ENCODE data around the gene DDX20. TPM values are rescaled to one million over a fixed set of nuclear protein-coding genes. Genes with fewer than 3 reads are reported as not detected.

DDX20 gene
- polyA plus RNA-seq, 1 of the 3 experiments (the other 2 are of a cell fraction), result 3.8 TPM

DNA sequence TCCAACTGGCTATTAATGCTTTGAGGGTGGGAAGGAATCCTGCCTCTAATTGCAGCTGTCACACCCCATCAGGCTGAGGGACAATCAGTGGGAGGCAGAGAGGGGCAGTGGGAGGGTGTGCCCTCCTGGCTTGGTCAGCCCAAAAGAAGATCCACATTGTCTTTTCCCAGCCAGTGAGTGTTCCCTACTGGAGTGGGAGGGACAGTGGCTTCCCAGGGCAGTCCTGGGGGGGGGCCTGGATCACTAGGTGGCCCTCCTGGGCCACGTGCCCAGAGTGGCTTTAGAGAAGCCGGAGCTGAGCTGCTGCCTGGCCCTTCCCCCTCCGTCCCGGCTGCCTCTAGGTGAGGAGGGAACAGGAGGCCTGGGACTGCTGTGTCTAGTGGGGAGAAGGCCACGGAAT lies 30.5 kb upstream of the DDX20 start (continued):
- TF ChIP-seq EZH2phosphoT487 (IDR thresholded peaks at IDR 0.05; ENCODE audit: borderline replicate concordance, low read depth) (no peak), ELF1 (IDR thresholded peaks at IDR 0.05) (no peak), NFIC (IDR thresholded peaks at IDR 0.05; ENCODE audit: borderline replicate concordance) (no peak)

DNA sequence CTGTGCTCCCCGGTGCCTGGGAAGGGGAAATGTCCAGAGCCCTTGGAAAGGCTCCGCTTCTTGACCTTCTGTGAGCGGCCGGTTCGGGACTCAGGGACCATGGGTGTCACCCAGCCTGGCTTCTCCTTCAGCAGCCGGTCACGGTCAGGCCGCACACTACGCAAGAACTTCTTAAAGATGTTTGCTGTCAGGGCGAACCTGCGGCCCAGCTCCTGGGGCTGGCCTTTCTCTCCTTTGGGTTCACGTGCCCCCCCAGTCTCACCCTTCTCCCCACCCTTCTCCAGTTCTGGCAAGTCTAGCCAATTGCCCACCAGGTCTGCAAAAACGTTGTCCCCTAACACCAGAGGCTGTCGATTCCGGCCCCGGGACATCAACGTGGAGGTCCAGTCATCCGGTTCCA lies 28.6 kb upstream of the DDX20 start:
- H3K9ac ChIP-seq, result no peak overlapping the region
- no peaks in the 10 kb centered on the region for H3F3A ChIP-seq (replicated peaks; ENCODE audit: insufficient read depth)
- H3K4me3 ChIP-seq (ENCODE audit: low read depth in 2 of 2, low read length in 1 of 2), result no peak overlapping the region
- no peak for TF ChIP-seq RCOR1 (IDR thresholded peaks at IDR 0.05; ENCODE audit: low read length)
- no peak for TF ChIP-seq NRF1 (IDR thresholded peaks at IDR 0.05; ENCODE audit: low read depth, low read length)
- TF ChIP-seq, protein P1, sequence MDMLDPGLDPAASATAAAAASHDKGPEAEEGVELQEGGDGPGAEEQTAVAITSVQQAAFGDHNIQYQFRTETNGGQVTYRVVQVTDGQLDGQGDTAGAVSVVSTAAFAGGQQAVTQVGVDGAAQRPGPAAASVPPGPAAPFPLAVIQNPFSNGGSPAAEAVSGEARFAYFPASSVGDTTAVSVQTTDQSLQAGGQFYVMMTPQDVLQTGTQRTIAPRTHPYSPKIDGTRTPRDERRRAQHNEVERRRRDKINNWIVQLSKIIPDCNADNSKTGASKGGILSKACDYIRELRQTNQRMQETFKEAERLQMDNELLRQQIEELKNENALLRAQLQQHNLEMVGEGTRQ (IDR thresholded peaks at IDR 0.05; ENCODE audit: borderline replicate concordance, low read depth, low read length), result no peak
- TF ChIP-seq, protein P2, sequence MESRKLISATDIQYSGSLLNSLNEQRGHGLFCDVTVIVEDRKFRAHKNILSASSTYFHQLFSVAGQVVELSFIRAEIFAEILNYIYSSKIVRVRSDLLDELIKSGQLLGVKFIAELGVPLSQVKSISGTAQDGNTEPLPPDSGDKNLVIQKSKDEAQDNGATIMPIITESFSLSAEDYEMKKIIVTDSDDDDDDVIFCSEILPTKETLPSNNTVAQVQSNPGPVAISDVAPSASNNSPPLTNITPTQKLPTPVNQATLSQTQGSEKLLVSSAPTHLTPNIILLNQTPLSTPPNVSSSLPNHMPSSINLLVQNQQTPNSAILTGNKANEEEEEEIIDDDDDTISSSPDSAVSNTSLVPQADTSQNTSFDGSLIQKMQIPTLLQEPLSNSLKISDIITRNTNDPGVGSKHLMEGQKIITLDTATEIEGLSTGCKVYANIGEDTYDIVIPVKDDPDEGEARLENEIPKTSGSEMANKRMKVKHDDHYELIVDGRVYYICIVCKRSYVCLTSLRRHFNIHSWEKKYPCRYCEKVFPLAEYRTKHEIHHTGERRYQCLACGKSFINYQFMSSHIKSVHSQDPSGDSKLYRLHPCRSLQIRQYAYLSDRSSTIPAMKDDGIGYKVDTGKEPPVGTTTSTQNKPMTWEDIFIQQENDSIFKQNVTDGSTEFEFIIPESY (IDR thresholded peaks at IDR 0.05; ENCODE audit: borderline replicate concordance, low read depth), result no peak
- TF ChIP-seq EP300 (IDR thresholded peaks at IDR 0.05; ENCODE audit: borderline replicate concordance in 1 of 2, low read depth in 1 of 2, low read length in 1 of 2), result no peak
- no peak for TF ChIP-seq RAD21 (IDR thresholded peaks at IDR 0.05; ENCODE audit: low read length)
- TF ChIP-seq SIN3A (IDR thresholded peaks at IDR 0.05; ENCODE audit: borderline replicate concordance, low read depth, low read length), result no peak
- TF ChIP-seq TEAD4 (IDR thresholded peaks at IDR 0.05; ENCODE audit: borderline replicate concordance, insufficient read depth), result no peak
- TF ChIP-seq YY1 (IDR thresholded peaks at IDR 0.05; ENCODE audit: low read depth), result no peak
- TF ChIP-seq, protein P3, sequence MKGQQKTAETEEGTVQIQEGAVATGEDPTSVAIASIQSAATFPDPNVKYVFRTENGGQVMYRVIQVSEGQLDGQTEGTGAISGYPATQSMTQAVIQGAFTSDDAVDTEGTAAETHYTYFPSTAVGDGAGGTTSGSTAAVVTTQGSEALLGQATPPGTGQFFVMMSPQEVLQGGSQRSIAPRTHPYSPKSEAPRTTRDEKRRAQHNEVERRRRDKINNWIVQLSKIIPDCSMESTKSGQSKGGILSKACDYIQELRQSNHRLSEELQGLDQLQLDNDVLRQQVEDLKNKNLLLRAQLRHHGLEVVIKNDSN (IDR thresholded peaks at IDR 0.05; ENCODE audit: borderline replicate concordance, low read depth), result no peak
- no peaks in the 10 kb centered on the region for H3K36me3 ChIP-seq (replicated peaks in 1 of 2; ENCODE audit: control insufficient read depth in 1 of 2, insufficient read depth in 2 of 2, low read length in 1 of 2)
- no peaks in the 10 kb centered on the region for H3K9me3 ChIP-seq
- ChIA-PET CTCF (interaction anchor here (1.7 to 2.7 kb wide), 4 partner anchors 12 to 219 kb away, joined by 5 to 18 read pairs (median 8); no protein-coding TSS in a partner anchor), POLR2A (no interaction called here)
- H3K27ac ChIP-seq (ENCODE audit: low read depth in 2 of 2, low read length in 1 of 2), result no peak overlapping the region
- no peaks in the 10 kb centered on the region for H4K20me1 ChIP-seq (ENCODE audit: insufficient read depth)
- no peaks in the 10 kb centered on the region for H3K27me3 ChIP-seq (ENCODE audit: insufficient read depth)
- DNase-seq, result no peak
- no peak overlapping the region for H2AFZ ChIP-seq (ENCODE audit: low read depth)
- no peaks in the 10 kb centered on the region for H3K4me1 ChIP-seq (ENCODE audit: control insufficient read depth in 1 of 2, insufficient read depth in 2 of 2, low read depth in 1 of 2, low read length in 1 of 2)
- no peaks in the 10 kb centered on the region for H3K79me2 ChIP-seq (ENCODE audit: insufficient read depth)
- no peaks in the 10 kb centered on the region for H3K9me2 ChIP-seq
- 70% methylated on average over 9 of the region's 18 CpGs for WGBS (ENCODE audit: low lambda C conversion rate)
- no peak overlapping the region for H3K4me2 ChIP-seq

Data from SK-N-SH (cell line).